Erythroblast (primary cell): ENCODE results near the gene ZMYND8.

Source experiments
- GATA1 ChIP-seq: IDR thresholded peaks from 2 replicates; pipeline ENCODE4 v1.6.1; 2011; ENCODE audit warnings: low read depth, mild to moderate bottlenecking, control low read depth, low read length, moderate library complexity
- POLR2A ChIP-seq: IDR thresholded peaks from 2 replicates; pipeline ENCODE4 v1.6.1; 2011; ENCODE audit warnings: mild to moderate bottlenecking, low read length

- no peak for TF ChIP-seq POLR2A
- no peak for TF ChIP-seq GATA1
These were observed 75.8 kb downstream of the ZMYND8 start for GRCh38 chr20:47280668-47281067.
